WERI-Rb-1 (cell line): ENCODE data around the gene ABI2.
"Not testable (repeated sequence)": the region's sequence is repeated elsewhere in the genome, so short reads cannot be mapped to it uniquely, and the experiment has no call there.

Source experiments
- DNase-seq: peaks from one replicate; pipeline ENCODE4 v3.0.0-alpha.2; 2020
- H3K27ac ChIP-seq: fragments of 250-450 bp; sonication (Bioruptor Pico); 2 replicates; pipeline ENCODE4 v1.5.1; 2020; ENCODE audit warnings: mild to moderate bottlenecking, moderate library complexity
- H3K27me3 ChIP-seq: fragments of 250-450 bp; sonication (Bioruptor Pico); 2 replicates; pipeline ENCODE4 v1.5.1; 2021; ENCODE audit warnings: mild to moderate bottlenecking, low read depth, moderate library complexity; ENCODE audit not compliant: insufficient read depth, severe bottlenecking
- H3K36me3 ChIP-seq: fragments of 250-450 bp; sonication (Bioruptor Pico); 2 replicates; pipeline ENCODE4 v1.5.1; 2020; ENCODE audit warnings: mild to moderate bottlenecking, moderate library complexity
- H3K4me3 ChIP-seq: 2 replicates; pipeline ENCODE4 v1.5.1; 2011; ENCODE audit warnings: low read depth, mild to moderate bottlenecking, control low read depth, low read length
- H3K9me3 ChIP-seq: fragments of 250-450 bp; sonication (Bioruptor Pico); 2 replicates; pipeline ENCODE4 v1.5.1; 2021; ENCODE audit warnings: mild to moderate bottlenecking, moderate library complexity; ENCODE audit not compliant: severe bottlenecking
- CTCF ChIP-seq: IDR thresholded peaks from 2 replicates; pipeline ENCODE4 v1.5.1; 2011; ENCODE audit warnings: low read depth, mild to moderate bottlenecking, control low read depth, inconsistent platforms, low read length

ABI2 gene

DNA sequence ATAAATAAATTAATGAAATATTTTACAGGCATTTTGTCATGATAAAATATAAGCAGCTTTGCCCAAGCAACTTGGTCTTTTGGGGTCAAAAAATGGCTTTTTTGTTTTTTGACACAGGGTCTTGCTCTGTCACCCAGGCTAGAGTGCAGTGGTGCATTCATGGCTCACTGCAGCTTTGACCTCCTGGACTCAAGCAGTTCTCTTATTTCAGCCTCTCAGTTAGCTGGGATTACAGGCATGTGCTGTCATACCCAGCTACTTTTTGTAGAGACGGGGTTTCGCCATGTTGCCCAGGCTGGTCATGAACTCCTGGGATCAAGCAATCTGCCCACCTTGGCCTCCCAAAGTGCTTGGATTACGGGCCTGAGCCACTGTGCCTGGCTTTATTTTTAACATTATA, 51.0 kb downstream of the ABI2 start:
- no peaks in the 10 kb centered on the region for H3K27me3 ChIP-seq
- no peak for TF ChIP-seq CTCF
- H3K4me3 ChIP-seq = no peak overlapping the region
- H3K36me3 ChIP-seq = peaks cover 13% of the 10 kb centered on the region
- no peak for DNase-seq
- no peaks in the 10 kb centered on the region for H3K9me3 ChIP-seq
- H3K27ac ChIP-seq = no peak overlapping the region

DNA sequence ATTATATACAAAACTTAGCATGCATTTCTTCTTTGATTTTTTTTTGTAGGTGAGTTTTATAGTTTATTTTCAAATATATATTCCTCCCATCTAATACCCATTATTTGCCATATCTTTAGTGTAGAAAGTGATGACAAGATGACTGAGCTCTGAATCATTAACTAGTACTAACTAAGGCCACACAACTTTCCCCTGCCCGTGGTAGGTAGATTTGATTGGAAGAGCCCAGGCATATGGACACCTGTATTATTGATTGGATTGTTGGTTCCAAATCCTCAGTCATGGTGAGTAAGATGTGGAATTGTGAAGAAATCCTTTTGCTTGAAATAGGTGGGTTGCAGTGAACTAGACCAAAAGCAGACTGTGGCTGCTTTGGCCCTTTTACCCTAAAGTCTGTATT, 54.8 kb downstream of the ABI2 start:
- TF ChIP-seq CTCF = no peak
- peaks cover 15% of the 10 kb centered on the region for H3K36me3 ChIP-seq
- H3K9me3 ChIP-seq = no peaks in the 10 kb centered on the region
- H3K27ac ChIP-seq = no peak overlapping the region
- no peak overlapping the region for H3K4me3 ChIP-seq
- no peaks in the 10 kb centered on the region for H3K27me3 ChIP-seq
- no peak for DNase-seq

DNA sequence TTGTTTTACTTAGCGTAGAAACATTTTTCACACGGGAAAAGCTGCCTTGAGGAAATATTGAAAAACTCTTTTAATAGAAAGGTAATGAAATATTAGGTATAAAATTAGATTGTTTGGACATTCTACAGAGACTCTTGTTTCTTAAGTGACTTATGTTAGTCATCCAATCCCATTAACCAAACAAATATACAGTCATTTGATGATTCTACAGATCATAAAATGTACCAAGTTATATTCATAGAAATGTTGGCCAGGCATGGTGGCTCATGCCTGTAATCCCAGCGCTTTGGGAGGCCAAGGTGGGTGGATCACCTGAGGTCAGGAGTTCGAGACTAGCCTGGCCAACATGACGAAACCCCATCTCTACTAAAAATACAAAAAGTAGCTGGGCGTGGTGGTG, 60.0 kb downstream of the ABI2 start:
- H3K27me3 ChIP-seq, H3K27ac ChIP-seq, H3K4me3 ChIP-seq, DNase-seq, H3K9me3 ChIP-seq: not testable (repeated sequence)
- peaks cover 17% of the 10 kb centered on the region for H3K36me3 ChIP-seq

GRCh38 chr2:203394519-203395227, 66.5 kb downstream of the ABI2 start:
- no peak overlapping the region for H3K27ac ChIP-seq
- H3K4me3 ChIP-seq = no peak overlapping the region
- H3K9me3 ChIP-seq = no peaks in the 10 kb centered on the region
- H3K36me3 ChIP-seq = peaks cover 18% of the 10 kb centered on the region
- no peak for DNase-seq
- 0 out of 2 replicates have a peak, but pooled peaks have one; percentile 21 for TF ChIP-seq CTCF
- no peaks in the 10 kb centered on the region for H3K27me3 ChIP-seq

- TF ChIP-seq CTCF = no peak
- Histone ChIP-seq H3K4me3 (no peak overlapping the region), H3K9me3 (no peaks in the 10 kb centered on the region), H3K27ac (no peak overlapping the region), H3K27me3 (no peaks in the 10 kb centered on the region), H3K36me3 (peaks cover 17% of the 10 kb centered on the region)
- DNase-seq = no peak
Observed at GRCh38 chr2:203395858-203396257, 67.7 kb downstream of the ABI2 start.

GRCh38 chr2:203396667-203397066, 68.5 kb downstream of the ABI2 start:
- Histone ChIP-seq H3K4me3 (no peak overlapping the region), H3K27ac (no peak overlapping the region), H3K9me3 (no peaks in the 10 kb centered on the region), H3K27me3 (no peaks in the 10 kb centered on the region), H3K36me3 (peaks cover 15% of the 10 kb centered on the region)
- DNase-seq = peak; percentile 39
- TF ChIP-seq CTCF = peak; percentile 51
